Measurements from ENCODE around the gene IRS4.

Gene IRS4

DNA sequence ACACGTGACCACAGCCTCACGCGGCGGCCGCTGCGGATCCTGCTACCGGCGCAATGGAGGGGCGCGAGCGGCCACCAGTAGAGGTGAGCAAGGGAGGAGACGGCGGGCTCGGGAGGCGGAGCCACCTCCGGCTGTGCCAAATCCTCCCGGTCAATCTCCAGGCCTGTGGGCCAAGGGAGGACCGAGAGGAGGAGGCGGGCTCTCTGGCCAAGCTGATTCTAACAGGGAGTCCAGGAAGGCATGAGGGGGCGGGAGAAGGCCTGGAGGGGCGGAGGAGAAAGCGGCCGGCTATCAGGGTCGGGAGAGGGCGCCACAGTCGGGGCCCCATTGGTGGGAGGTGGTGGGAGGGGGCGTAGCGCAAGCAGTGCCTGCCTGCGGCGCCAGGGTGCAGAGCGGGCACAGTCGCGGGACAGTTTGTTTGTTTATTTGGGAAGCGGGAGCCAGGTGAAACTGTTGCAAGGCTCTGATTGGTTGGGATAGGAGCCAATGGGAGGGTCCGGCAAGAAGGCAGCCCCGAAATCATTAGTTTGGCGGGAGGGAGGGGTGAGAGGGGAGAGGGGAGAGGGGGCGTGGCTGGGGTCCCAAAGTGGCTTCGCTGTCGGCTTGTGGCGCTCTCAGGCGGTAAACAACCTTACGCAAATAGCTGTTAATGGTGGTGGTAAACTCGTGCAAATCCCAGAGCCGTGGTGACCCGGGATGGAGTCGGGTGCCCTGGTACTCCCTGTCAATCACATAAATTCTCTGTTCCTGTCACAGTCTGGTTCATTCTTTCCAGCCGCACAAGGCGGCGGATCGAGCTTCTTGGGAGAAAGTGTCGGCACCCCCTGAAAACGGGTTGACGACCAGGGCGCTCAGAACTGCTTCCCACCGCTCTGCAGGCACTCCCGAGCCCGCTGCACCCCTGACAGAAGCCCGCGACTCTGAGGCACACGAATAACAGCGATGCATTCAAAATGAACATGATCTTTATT is at the start of gene IRS4:
Gene IRS4, minus strand, starts transcription at position 55 of the 971 bp plus-strand sequence.
- no peak for DNase-seq (ENCODE audit: low read depth)

DNA sequence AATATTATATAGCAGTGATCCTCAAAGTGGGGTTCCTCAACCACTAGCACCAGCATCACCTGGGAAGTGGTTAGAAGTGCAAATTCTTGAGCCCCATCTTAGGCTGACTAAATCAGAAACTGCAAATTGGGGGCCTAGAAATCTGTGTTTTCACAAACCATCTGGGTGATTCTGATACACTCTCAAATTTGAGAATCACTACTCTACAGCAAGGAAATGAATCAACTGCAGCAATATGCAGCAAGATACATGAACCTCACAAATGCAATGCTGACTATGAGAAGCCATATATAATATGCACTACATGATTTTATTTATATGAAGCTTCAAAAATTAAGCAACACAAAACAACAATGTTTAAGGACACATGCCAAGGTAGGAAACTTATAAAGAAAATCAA is 36.2 kb upstream of the IRS4 start:
- no peak for DNase-seq (ENCODE audit: low read depth)

GRCh38 chrX:108763559-108763958 is 27.2 kb upstream of the IRS4 start:
- DNase-seq (ENCODE audit: low read depth) = no peak

DNA sequence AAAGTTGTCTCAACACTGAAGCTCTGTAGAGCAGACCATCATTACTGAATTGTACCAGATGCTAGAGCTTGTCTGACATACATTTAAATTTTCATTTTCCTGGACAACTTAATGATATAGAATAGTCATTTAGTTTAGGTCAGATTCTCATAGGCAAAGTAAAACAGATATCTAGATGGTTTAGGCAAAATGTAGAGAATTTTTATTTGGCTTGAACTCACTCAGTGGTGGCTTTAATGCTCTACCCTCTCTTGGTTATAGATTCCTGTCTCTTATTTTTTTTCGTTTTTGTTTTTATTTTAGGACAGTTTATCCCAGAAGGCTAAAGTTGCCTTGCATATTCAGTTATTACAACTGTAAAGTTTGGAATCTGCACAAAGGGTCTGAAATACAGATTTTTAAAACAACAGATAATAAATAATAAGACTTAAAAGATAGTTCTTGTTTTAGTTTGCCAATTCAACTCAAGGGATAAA is 4.0 kb upstream of the IRS4 start:
- no peak for DNase-seq (ENCODE audit: low read depth)

DNA sequence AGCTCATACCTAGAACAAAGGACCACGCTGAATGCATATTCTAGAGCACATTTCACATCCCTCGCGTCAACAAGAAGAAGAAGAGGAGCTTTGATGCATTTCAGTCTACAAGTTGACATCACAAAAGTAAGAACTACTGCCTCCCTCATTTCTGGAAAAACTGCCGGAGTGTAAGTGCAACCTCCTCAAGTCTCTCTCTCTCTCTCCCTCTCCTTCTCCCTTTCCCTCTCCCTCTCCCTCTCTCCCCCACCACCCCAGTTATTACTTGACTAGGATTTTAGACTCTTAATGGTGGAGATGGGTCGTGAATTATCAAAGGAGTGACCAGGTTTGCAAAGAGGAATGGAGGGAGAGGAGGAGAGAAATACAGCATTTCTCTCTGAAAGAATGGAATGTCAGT is 1.4 kb upstream of the IRS4 start:
- no peak for DNase-seq (ENCODE audit: low read depth)

DNA sequence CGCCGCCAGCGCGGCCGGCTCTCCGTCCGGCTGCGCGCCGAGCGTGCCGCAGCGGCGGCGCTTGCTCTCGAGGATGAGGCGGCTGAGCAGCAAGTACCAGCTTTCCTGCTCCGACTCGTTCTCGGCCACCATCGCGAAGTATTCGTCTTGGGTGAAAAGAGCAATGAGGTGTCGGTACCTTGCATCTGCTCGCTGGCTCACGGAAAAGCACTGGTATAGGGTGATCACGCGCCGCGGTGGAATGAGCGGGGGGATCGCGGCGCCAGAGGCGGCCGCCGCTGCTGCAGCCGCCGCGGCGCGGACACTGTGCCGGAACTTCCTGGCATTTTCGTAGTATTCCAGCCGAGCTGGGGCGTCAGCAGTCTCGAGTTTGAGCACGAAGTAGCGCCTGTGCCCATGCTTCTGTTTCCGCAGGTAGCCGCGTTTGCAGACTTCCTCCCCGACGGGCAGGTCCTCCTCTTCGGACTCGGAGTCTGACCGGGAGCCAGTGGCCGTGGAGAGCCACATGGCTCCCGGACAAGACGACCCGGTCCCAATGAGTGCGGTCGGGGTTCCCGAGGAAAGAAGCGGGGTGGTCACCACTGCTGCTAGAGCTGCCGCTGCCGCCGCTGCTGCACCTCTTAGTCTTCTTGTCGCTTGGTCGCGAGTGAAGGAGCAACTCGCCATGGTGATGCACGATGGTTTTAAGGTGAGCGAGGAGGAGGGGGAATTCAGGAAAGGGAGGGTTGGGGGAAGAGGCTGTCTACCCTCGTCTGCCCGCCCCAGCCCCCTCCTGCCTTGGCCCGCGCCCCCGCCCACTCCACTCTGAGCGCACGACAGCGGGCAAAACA is 469 bp downstream of the IRS4 start:
- no peak for DNase-seq (ENCODE audit: low read depth)

DNA sequence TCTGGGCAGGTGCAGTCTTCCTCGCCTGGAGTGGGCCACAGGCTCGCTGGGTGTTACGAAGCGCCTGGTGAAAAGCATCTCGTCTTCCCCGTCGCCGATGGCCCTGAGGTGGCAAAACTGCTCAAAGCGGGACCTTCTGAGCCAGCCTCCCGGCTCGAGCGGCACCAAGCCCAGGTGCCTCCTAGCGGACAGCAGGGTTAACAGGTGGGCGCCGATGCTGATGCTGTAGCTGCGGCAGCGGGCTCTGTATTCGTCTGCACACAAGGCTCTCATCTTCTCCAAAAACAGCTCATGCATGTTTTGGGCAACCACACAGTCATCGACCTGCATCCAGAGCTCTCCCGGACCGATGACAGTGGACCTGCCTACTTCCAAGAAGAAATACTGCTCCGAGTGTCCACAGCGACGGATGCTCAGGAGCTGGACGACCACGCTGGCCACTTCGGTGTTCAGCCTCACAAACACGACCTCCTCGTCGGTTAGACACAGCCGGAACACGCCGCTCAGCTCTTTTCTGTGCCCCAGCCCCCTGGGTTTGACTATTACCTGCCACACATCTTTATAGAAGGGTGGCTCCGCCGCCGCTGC is 1.2 kb downstream of the IRS4 start:
- DNase-seq (ENCODE audit: low read depth) = no peak

- DNase-seq (ENCODE audit: low read depth) = no peak
Measured at GRCh38 chrX:108734426-108734825, 1.9 kb downstream of the IRS4 start.

DNA sequence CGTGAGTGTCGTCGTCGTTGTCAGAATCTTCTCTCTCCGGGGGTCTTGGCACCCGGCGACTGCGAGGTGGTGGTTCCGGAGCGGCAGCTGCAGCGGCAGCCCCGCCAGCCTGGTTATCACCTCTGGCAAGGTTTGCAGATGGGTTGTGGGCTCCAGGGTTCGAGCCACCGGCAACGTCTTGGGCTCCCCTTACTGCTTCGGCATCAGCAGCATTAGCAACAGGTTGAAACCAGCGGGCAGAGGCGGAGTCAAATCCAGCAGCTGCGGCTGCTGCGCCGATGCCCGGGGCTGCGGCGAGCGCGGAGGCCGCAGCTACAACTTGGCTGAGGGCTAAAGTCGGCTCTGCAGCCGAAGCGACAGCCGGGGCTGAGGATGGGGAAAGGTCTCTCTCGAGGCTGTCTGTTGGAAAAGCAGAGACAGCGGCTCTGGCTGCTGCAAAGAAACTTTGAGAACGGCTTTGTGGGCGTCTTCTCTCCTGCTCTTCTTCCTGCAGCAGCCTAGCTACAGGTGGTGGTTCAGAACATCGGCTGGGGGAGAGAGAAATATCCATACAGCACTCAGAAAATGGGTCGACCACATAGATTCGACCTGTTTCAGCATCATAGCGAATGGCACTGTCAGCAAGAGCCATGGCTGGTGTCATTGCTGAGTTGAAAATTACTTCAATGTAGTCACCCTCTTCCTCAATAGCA is 3.6 kb downstream of the IRS4 start:
- no peak for DNase-seq (ENCODE audit: low read depth)

DNA sequence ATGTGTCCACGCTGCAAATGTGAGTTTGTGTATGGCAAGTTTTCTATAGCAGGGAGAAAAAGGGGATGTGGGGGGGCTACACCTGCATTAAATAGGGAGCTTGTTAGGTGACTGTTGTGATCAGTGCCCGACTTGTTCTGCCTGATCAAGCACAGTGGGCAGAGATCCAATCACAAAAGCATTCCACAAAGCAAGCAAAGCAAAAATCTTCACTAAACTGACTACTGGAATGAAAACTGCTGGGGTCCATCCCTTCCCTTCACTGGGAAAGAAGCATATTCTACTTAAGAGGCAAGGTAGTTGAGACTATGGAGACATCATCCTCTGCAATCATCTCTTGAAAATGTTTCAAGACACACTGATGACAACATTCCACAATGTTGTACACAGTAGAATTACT is 5.2 kb downstream of the IRS4 start:
- DNase-seq (ENCODE audit: low read depth) = no peak

- no peak for DNase-seq (ENCODE audit: low read depth)
Measured at GRCh38 chrX:108726748-108727147, 9.6 kb downstream of the IRS4 start.

- DNase-seq (ENCODE audit: low read depth) = no peak
Measured at GRCh38 chrX:108722561-108722960, 13.8 kb downstream of the IRS4 start.

- DNase-seq (ENCODE audit: low read depth) = no peak
Measured at GRCh38 chrX:108712886-108713285, 23.5 kb downstream of the IRS4 start.

GRCh38 chrX:108704839-108705238 is 31.5 kb downstream of the IRS4 start:
- DNase-seq (ENCODE audit: low read depth) = no peak

- DNase-seq (ENCODE audit: low read depth) = no peak
Measured at GRCh38 chrX:108702530-108702929, 33.8 kb downstream of the IRS4 start.

DNA sequence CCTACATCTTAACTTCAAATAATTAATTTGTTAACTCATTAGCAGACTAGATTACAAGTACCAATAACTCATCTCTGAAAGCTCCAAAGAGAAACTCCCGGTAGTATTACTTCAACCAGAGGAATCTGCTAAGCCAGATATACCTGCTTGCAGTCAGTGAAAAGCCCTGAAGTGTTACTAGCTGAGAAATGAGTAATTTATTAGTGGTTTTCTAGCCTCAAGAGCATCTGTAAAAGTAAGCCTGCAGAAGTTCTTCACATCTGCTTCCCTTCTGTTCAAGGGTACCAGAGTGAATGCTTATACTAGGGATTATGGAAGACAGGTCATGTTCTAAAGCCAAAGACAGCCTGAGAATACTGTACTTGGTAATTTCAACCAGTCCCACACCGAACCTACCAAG is 34.7 kb downstream of the IRS4 start:
- no peak for DNase-seq (ENCODE audit: low read depth)

- DNase-seq (ENCODE audit: low read depth) = no peak
Measured at GRCh38 chrX:108699368-108699767, 37.0 kb downstream of the IRS4 start.

DNA sequence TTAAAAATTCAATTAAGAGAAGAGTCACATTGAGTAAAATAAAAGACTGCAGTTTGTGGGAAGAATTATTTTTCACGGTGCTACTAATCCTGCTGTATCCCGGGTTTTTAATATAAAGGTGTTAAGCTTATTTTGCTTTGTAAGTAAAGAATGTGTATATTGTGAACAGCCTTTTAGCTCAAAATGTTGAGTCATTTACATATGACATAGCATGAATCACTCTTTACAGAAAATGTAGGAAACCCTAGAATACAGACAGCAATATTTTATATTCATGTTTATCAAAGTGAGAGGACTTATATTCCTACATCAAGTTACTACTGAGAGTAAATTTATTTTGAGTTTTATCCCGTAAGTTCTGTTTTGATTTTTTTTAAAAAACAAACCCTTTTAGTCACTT is 39.7 kb downstream of the IRS4 start:
- no peak for DNase-seq (ENCODE audit: low read depth)

Data from CMK (cell line).